Suppressor macrophage (primary cell): ENCODE results near the gene CD81.

Experiments
- DNase-seq, 4 experiments: peaks; one replicate each; pipeline ENCODE4 v3.0.0-alpha.2; 2020 to 2022

The CD81 gene

DNA sequence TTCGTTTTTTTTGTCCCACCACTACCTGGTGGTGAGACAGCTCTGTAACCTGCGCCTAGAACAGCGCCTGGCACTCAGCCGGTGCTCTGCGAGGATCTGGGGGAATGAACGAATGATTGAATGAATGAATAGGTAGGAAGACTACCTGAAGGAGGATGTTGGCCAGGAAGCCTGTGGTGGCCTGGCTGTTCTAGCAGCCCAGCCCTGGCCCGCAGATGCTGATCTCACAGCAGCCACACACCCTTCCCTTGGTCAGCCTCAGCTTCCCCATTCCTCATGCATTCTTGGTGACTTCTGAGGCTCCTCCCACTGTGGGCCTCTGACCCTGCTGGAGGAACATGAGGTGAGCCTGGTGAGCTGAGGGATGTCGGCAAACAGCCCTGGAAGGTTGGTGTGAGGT is 63.5 kb downstream of the CD81 start:
- peak; percentile 52 to 72 (median 69) for DNase-seq

- no peak for DNase-seq
These were observed 64.1 kb downstream of the CD81 start for GRCh38 chr11:2441171-2441570.

- no peak for DNase-seq
These were observed 65.5 kb downstream of the CD81 start for GRCh38 chr11:2442589-2442988.

GRCh38 chr11:2443406-2443805 is 66.3 kb downstream of the CD81 start:
- DNase-seq, result no peak

DNA sequence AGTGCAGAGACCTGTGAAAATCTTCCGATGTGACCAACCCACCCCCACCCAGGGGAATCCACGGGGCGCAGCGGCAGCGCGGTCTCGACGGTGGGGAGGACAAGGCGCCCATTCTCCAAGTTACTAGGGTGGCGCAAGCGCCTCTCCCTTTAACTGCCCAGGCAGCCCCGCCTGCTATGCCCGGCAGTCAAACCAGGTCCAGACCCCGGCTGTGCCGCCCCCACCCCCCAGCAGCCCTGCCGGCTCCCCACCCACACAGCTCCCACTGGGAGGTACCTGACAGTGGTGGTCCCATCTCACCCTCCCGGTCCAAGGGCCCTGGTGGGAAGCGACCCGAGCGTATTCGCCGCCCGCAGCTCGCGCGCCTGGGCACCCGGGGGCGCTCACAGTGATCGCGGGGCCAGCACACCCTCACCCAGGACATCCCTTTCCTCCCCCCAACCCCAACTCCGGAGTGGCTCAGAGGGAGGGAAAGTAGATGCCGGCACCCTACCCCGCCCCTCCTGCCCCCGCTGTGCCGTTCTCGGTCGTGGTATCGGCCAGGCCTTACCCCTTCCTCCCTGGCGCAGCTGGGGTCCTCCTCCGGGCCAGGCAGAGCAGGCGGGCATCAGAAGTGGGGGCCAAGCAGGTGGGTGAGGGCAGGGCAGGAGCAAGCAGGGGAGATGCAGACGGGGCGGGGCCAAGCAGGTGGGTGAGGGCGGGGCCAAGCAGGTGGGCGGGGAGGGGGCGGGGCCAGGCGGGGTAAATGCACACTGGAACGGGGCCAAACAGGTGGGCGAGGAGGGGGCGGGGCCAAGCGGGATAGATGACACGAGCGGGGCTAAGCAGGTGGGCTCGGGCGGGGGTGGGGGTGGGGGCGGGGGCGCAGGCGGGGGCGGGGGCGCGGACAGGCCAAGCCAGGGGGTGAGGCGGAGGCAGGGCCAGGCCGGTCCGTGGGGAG is 67.0 kb downstream of the CD81 start, which contains the start of gene TRPM5:
TRPM5 (minus strand) TSS at position 634 of the 940 bp plus-strand sequence. CDS start 21,478 bp downstream, outside the sequence.
- peak in 3 of 4 experiments; percentile 25 to 44 (median 28) for DNase-seq

- peak; percentile 79 to 93 (median 87) for DNase-seq
These were observed 68.0 kb downstream of the CD81 start, which contains the start of gene KCNQ1 for GRCh38 chr11:2444821-2445745. Gene KCNQ1 (plus strand): TSS chr11:2445008. CDS start chr11:2445099, 91 bp downstream.

GRCh38 chr11:2445746-2446551 is 68.8 kb downstream of the CD81 start:
- no peak for DNase-seq

DNA sequence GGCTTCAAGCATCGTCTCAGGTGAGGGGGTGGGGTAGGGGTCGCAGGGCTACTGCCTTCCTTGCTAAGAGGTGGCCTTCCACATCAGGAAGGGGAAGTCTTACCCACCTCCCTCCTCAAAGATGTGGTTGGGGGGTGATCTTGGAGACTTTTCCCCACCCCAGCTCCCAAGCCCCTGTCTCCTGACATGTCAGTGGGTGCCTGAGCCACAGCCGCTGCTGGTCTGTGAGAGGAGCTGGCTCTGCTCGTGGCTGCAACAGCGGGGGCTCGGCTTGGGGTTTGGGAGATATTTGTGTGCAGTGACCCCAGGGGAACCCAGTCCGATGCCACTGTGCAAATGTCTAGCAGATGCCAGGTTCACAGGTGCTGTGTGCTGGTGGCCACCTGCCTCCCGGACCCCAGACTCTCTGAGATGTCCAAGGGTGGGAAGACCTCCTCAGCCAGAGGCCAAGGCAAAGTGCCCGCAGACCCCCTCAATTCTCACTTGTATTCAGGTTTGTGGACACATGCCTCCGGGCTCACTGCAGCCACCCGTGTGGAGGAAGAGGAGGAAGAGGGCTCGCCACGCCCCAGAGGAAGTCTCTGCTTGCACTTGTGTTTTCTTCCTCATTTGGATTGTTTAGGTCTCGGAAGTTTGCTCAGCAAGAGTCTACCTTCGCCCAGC is 69.6 kb downstream of the CD81 start:
- DNase-seq, result peak; percentile 38 to 76 (median 70)
